Measurements from ENCODE around the gene TUBB. TPM values are rescaled to one million over a fixed set of nuclear protein-coding genes. Genes with fewer than 3 reads are reported as not detected.

The TUBB gene
- total and polyA plus RNA-seq, 9 of the 15 experiments (the other 6 are each of a cell fraction or from before 2014, with no cell fraction given) = 971 to 2,870 (median 1,478) TPM

DNA sequence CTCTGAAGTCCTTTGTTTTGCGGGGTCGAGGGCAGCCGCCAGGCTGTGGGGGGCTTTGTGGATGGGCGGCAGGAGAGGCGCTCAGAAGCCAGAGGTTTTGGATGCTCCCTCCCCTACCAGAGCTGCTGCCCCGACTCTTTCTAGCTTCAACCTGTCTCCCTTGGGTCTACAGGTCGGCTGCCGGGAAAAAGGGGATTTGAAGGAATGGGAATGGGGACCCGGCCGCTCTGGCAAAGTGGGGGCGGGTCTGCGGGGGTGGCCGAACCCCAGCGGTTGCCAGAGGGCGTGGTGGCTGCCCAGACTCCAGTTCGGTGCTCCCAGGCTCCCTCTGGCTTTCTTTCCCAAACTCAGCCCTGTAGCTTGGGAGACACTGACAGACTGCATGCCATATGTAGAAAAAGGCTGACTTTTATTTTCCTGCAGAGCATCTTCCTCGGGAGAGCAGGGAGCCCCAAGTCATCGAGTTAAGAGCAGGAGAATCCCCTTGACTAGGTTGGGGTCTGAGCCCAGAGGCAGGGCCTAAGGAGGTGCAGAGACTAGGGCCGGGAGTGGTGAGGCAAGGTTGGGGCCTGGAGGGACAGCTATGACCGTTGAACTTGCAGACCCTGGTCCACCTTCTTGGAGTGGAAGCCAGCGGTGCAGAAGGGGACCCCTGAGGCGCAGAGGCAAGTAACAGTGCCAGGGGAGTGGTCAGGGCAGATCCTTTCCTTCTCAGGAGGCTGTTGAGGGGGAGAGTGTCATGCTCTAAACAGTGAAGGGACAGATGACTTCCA is 32.3 kb upstream of the TUBB start (continued):
- TF ChIP-seq, protein P1, sequence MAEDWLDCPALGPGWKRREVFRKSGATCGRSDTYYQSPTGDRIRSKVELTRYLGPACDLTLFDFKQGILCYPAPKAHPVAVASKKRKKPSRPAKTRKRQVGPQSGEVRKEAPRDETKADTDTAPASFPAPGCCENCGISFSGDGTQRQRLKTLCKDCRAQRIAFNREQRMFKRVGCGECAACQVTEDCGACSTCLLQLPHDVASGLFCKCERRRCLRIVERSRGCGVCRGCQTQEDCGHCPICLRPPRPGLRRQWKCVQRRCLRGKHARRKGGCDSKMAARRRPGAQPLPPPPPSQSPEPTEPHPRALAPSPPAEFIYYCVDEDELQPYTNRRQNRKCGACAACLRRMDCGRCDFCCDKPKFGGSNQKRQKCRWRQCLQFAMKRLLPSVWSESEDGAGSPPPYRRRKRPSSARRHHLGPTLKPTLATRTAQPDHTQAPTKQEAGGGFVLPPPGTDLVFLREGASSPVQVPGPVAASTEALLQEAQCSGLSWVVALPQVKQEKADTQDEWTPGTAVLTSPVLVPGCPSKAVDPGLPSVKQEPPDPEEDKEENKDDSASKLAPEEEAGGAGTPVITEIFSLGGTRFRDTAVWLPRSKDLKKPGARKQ (CRISPR knock-in tag; IDR thresholded peaks at IDR 0.05) = no peak
- TF ChIP-seq, protein P2, sequence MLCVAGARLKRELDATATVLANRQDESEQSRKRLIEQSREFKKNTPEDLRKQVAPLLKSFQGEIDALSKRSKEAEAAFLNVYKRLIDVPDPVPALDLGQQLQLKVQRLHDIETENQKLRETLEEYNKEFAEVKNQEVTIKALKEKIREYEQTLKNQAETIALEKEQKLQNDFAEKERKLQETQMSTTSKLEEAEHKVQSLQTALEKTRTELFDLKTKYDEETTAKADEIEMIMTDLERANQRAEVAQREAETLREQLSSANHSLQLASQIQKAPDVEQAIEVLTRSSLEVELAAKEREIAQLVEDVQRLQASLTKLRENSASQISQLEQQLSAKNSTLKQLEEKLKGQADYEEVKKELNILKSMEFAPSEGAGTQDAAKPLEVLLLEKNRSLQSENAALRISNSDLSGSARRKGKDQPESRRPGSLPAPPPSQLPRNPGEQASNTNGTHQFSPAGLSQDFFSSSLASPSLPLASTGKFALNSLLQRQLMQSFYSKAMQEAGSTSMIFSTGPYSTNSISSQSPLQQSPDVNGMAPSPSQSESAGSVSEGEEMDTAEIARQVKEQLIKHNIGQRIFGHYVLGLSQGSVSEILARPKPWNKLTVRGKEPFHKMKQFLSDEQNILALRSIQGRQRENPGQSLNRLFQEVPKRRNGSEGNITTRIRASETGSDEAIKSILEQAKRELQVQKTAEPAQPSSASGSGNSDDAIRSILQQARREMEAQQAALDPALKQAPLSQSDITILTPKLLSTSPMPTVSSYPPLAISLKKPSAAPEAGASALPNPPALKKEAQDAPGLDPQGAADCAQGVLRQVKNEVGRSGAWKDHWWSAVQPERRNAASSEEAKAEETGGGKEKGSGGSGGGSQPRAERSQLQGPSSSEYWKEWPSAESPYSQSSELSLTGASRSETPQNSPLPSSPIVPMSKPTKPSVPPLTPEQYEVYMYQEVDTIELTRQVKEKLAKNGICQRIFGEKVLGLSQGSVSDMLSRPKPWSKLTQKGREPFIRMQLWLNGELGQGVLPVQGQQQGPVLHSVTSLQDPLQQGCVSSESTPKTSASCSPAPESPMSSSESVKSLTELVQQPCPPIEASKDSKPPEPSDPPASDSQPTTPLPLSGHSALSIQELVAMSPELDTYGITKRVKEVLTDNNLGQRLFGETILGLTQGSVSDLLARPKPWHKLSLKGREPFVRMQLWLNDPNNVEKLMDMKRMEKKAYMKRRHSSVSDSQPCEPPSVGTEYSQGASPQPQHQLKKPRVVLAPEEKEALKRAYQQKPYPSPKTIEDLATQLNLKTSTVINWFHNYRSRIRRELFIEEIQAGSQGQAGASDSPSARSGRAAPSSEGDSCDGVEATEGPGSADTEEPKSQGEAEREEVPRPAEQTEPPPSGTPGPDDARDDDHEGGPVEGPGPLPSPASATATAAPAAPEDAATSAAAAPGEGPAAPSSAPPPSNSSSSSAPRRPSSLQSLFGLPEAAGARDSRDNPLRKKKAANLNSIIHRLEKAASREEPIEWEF (CRISPR knock-in tag; IDR thresholded peaks at IDR 0.05) = no peak
- TF ChIP-seq CXXC5 (CRISPR knock-in tag; IDR thresholded peaks at IDR 0.05) = no peak
- TF ChIP-seq, protein P3, sequence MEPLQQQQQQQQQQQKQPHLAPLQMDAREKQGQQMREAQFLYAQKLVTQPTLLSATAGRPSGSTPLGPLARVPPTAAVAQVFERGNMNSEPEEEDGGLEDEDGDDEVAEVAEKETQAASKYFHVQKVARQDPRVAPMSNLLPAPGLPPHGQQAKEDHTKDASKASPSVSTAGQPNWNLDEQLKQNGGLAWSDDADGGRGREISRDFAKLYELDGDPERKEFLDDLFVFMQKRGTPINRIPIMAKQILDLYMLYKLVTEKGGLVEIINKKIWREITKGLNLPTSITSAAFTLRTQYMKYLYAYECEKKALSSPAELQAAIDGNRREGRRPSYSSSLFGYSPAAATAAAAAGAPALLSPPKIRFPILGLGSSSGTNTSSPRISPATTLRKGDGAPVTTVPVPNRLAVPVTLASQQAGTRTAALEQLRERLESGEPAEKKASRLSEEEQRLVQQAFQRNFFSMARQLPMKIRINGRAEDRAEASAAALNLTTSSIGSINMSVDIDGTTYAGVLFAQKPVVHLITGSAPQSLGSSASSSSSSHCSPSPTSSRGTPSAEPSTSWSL (CRISPR knock-in tag; IDR thresholded peaks at IDR 0.05; ENCODE audit: borderline replicate concordance) = no peak
- no peak for TF ChIP-seq MAFK (IDR thresholded peaks at IDR 0.05; ENCODE audit: low read length)
- no peak for TF ChIP-seq SRF (CRISPR knock-in tag; IDR thresholded peaks at IDR 0.05)
- no peak for TF ChIP-seq HDAC2 (IDR thresholded peaks at IDR 0.05)
- TF ChIP-seq NFIC (IDR thresholded peaks at IDR 0.05) = no peak
- TF ChIP-seq NR2C2 (CRISPR knock-in tag; IDR thresholded peaks at IDR 0.05) = no peak
- TF ChIP-seq NR2C2 (tag; IDR thresholded peaks at IDR 0.05) = 0 out of 2 replicates have a peak, but pooled peaks have one; percentile 10
- TF ChIP-seq RBM34 (IDR thresholded peaks at IDR 0.05; ENCODE audit: borderline replicate concordance, insufficient read depth, low read length) = no peak
- no peak for TF ChIP-seq RFX7 (CRISPR knock-in tag; IDR thresholded peaks at IDR 0.05)
- TF ChIP-seq, protein P4, sequence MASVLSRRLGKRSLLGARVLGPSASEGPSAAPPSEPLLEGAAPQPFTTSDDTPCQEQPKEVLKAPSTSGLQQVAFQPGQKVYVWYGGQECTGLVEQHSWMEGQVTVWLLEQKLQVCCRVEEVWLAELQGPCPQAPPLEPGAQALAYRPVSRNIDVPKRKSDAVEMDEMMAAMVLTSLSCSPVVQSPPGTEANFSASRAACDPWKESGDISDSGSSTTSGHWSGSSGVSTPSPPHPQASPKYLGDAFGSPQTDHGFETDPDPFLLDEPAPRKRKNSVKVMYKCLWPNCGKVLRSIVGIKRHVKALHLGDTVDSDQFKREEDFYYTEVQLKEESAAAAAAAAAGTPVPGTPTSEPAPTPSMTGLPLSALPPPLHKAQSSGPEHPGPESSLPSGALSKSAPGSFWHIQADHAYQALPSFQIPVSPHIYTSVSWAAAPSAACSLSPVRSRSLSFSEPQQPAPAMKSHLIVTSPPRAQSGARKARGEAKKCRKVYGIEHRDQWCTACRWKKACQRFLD (CRISPR knock-in tag; IDR thresholded peaks at IDR 0.05) = no peak
- TF ChIP-seq PHTF2 (CRISPR knock-in tag; IDR thresholded peaks at IDR 0.05) = no peak

Data from K562 (cell line).